ENCODE measurements around the gene ADAMTS9. TPM values are rescaled to one million over a fixed set of nuclear protein-coding genes. Genes with fewer than 3 reads are reported as not detected.
A peak's percentile ranks its signal among the peaks of the same experiment; 100 is the strongest.

Gene ADAMTS9
- total RNA-seq, 1 donor from 2014 or later = 15.1 TPM

DNA sequence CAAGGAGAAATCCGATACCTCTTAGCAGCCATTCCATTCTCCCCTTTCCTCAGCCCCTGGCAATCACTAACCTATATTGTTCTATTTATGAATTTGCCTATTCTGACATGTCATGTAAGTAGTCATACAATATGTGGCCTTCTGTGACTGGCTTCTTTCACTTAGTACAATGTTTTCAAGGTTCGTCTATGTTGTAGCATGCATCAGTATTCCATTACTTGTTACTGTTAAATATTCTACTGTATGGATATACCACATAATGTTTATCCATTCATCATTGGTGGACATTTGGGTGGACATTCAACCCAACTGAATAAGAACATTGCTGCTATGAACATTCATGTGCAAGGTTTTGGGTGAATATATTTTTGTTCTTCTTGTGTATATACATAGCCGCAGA is 23.4 kb downstream of the ADAMTS9 start:
- no peak for ATAC-seq
- intact Hi-C loops (cut with micrococcal nuclease) = no loop called here
- DNase-seq = no peak

DNA sequence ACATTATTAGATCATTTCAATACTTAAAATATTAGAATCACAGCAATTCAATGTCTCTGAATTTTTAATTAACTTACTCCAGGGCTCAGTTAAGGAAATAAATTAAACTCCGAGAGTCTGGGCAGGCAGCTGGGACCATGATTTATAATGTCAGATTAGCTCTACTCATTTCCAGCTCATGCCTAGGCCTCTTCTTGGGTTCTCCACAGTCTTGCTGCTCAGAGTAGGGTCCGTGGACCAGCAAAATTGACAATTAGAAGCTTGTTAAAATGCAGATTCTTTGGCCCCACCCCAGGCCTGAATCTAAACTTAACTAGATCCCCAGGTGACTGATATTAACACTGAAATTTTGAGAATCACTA is 28.2 kb downstream of the ADAMTS9 start:
- intact Hi-C loops (cut with micrococcal nuclease) = no loop called here
- ATAC-seq (no peak), DNase-seq (no peak)

DNA sequence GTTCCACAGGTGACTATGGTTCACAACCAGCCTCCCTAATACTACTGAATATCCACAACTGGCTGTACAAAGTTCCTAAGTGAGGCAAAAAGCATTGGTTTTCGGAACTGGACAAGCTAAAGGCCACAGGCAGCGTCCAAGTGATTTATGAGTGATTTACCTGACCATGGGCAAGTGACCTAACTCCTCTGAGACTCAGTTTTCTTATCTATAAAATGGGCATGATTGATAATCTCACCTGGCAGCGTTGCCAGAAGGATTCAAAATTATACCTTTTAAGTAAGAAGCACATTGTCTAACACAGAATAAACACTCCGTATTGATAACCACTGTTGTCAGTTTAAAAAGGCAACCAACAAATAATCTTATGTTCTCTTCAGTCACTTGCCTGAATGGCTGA is 29.8 kb downstream of the ADAMTS9 start:
- no peak for ATAC-seq
- intact Hi-C loops (cut with micrococcal nuclease) = no loop called here

DNA sequence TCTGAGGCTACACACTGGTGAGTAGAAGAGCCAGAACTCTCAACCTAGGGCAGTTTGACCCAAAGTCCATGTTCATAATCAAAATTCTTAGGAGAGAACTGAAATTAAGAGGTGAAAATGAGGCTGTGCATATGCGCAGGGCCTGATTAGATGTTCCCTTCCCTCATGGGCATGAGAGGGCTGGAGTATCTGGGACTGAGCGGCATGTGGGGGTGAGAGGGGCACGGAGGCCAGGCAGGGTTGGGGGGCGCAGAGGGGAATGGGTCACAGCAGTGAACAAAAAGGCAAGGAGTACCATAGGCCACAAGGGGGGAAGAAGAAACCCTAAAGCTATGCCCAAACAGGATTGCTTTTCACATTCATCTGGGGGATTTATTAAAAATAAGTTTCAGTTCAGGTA is 31.3 kb downstream of the ADAMTS9 start:
- ATAC-seq (no peak), DNase-seq (no peak)
- intact Hi-C loops (cut with micrococcal nuclease) = no loop called here

More for the DNA sequence above, 29.8 kb downstream of the ADAMTS9 start:
- DNase-seq = no peak

DNA sequence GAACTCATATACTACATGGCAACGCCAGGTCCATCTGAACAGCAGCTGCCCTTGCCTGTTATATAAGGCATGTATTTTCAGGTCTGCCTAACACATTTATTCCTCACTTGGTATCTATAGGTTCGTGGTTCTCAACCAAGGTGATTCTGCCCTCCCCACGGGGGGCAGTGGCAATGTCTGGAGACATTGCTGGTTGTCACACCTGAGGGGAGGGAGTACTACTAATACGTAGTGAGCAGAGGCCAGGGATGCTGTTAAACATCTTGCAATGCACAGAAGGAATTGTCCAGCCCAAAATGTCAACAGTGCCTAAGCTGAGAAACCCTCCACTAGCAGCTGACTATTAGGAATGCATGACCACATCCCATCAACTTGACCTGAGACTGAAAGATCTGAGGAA is 32.6 kb downstream of the ADAMTS9 start:
- ATAC-seq (no peak), DNase-seq (no peak)
- intact Hi-C loops (cut with micrococcal nuclease) = no loop called here

DNA sequence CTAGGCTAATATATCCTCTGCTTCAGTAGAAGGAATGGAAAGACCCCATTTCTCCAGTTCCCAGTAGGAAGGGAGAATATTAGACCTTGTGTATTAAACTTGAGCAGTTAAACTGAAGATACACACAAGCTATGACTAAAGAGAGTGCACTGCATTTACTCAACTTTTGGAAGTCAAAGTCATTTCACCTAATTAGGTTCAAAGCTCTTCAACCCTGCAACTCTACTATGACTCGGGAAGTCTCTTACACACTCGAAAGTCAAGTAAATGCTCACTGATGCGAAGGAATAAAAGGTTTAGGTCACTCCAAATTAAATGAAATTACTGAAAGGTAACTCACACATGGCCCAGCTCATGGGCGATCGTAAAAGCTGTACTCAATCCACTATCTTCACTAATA is 33.8 kb downstream of the ADAMTS9 start:
- intact Hi-C loops (cut with micrococcal nuclease) = no loop called here
- ATAC-seq (no peak), DNase-seq (no peak)

DNA sequence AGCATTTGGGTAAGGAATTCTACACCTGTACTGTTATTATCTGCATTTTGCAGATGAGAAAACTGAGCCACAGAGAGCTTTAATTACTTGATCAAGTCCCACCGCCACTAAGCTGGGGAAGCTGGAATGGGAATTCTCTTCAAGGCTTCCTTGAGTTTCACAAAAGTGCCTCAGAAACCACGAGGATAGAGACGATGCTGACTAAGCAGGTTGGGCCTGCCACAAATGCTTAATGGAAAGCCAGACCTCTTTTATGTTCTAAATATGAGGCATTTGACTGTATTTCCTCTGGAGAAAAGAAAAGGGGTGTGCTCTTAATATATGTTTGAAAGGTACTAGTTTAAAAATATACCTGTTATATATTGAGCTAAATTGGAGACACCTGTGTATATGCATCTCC is 34.7 kb downstream of the ADAMTS9 start:
- ATAC-seq (no peak), DNase-seq (no peak)
- intact Hi-C loops (cut with micrococcal nuclease) = no loop called here

DNA sequence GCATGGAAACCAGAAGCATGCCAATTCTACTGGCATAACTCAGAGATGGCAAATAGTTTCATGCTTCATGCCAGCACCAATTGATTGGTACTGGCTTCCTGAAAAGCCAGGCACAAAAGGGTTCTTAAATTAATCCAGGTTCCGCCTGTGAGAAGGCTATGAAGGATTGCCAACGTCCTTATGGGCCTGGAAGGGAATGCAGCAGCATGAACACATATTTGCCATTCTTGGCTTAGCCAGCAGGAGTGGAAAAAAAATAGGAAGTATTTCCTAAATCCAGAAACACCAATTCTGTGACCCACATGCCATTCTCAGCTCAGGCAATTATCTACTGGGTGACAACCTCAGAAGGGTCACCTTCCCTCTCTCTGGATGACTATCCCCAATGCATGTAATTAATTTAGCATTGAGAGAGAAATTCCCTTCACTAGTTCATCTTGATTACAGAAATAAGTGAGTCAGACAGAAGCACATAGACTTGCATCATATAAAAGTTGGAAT is 36.0 kb downstream of the ADAMTS9 start:
- peak; percentile 51 for ATAC-seq
- intact Hi-C loops (cut with micrococcal nuclease) = no loop called here
- no peak for DNase-seq

DNA sequence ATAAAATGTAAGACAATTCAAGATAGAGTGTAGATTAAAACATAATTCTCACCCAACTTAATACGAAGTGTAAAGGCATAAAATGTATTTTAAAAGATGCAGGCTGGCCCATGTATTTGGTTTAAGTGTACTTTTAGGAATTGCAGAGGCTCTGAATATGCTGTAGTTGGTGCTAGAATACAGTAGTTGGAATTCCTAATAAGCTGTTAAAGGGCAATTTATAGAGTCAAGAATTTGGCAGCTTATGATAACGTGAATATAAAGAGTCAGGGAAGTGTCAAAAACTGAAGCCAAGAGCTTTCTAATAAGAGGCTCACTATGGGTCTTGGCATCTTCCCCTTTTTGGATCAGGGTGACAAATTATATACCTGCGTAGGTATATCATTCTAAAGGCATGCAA is 36.5 kb downstream of the ADAMTS9 start:
- ATAC-seq (no peak), DNase-seq (no peak)
- intact Hi-C loops (cut with micrococcal nuclease) = no loop called here

DNA sequence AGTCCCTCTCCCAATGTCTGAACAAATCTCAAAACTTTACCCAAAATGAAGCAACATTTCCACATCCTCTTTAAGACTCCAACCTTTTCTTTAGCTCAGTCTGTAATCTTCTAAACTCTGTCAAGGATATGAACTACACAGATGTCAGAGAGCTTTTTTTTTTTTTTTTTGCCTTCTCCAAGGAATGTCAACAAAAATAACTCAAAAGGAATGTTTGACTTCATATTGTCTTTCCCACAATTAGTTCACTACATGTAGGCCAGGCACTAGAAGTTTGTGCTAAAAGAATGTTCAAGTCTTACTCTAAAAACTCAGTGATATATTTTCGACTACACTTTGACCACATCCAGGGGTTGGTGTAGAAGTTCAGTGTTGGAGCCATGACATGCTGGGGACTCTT is 37.1 kb downstream of the ADAMTS9 start:
- no peak for ATAC-seq
- intact Hi-C loops (cut with micrococcal nuclease) = no loop called here

DNA sequence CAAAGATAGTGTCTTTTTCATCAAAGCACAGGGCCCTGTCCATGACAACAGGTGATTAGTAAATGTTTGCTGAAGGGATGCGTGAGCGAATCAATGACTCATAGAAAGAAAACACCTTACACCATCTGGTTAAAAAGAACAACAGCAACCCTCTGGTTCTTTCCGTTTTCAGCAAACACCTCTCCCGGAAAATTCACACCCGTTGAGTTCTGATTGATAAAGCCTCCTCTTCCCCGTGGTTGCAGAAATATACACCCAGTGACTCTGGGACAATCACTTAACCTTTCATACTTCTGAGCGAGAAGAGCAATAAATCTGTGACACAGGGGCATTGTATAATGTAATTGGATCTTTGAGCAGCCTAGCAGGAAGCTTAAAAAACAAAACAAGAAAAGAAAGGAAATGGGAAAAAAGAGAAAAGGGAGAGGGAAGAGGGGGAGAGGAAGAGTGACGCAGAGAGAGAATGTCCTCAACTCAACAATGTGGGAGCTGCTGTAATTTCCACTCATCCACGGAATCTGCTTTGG is 37.6 kb downstream of the ADAMTS9 start:
- no peak for DNase-seq
- intact Hi-C loops (cut with micrococcal nuclease) = no loop called here
- ATAC-seq = no peak

More for the DNA sequence above, 37.1 kb downstream of the ADAMTS9 start:
- DNase-seq = no peak

DNA sequence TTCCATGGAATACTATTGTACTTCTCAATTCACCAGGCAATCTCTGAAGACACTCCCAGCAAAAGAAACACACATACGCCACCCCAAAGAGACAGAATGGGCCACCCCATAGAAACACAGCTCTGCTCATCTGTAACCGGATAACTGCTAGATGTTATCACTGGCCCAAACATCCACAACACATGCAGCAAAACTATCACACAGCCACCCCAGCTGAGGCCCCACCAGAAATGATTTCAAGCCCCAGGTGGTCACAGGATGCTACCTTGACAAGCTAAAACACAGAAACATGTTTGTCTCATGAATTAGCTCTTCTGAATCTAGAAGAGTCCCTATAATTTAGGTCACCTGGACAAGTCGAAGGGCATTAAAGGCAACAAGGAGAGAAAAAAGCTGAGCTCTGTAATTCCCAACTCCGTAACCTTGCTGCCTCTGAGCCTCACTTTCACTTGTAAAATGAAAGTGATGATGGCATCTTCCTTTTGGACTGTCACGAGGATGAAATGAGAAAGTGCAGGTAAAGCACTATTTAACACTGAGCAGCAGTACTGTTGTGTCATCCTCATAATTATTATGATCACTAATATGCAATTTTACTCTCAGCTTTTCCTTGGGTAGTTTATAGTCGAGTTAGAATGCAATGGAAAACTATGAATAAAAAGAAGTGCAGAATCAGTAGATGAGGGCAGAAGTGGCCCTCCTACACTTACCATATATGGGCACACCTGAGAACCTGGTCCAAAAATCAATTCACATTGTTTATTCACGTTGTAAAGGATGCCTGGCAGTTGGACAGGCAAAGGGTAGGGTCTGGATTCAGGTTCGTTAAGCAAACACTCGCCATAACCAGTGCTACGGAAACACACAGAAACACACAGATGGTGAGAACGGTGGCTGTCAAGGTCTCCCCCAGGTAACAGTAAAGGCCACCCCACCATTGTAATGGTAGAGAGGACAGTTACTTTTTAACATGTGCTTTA is 38.6 kb downstream of the ADAMTS9 start:
- ATAC-seq = no peak
- DNase-seq = no peak
- intact Hi-C loops (cut with micrococcal nuclease) = no loop called here

DNA sequence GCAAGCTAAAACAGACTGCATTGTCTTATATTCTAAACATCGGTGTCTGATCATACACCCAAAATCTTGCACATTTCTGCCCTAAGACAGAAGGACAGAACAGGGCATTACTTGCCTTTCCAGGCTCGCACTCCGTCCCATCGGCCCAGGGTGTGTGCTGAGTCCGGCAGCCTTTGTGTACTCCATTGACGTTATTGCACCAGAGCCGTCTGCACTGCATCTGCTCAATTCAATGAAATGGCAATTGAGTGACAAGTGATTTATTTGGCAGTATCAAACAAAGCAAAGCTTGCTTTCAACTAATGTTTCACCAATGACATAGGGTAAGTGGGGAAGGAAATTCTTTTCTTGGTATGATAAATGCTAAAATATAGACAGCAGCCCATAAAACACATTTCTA is 40.0 kb downstream of the ADAMTS9 start:
- DNase-seq (no peak), ATAC-seq (no peak)
- intact Hi-C loops (cut with micrococcal nuclease) = no loop called here

DNA sequence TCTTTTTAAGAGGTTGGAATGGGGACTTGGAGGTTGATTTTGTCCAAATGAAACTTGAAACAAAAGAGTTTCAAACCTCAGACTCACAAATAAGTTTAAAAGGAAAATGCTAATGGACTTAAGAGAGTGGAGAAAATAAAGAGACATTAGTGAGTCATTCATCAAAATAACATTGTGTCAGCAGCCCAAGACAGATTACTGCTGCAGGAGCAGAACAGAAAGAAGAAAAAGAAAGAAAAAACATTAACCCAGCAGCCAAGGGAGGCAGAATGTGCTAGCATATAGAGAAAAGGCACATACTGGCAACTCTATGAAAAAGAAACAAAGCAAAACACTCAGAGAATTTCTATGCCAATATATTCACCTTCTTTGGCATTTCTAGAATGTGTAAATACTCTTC is 42.6 kb downstream of the ADAMTS9 start:
- intact Hi-C loops (cut with micrococcal nuclease) = no loop called here
- ATAC-seq (no peak), DNase-seq (no peak)

DNA sequence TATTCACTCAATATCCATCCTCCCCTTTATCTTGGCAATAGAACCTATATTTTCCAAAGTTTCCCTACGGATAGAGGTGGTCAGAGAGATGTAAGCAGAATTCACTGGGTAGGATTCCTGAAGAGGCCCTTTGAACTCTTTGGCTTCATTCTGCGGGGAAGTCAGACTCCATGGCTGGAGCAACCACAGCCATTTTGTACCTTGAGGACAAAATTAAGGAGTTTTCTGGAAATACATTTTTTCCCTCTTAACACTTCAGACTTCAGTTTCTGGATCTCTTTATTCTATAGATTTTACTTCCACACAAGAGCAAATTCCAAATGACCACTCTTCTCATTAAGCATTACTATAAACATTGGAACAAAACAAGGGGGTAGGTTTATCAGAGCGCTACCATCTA is 43.3 kb downstream of the ADAMTS9 start:
- DNase-seq = no peak
- no peak for ATAC-seq
- intact Hi-C loops (cut with micrococcal nuclease) = no loop called here

DNA sequence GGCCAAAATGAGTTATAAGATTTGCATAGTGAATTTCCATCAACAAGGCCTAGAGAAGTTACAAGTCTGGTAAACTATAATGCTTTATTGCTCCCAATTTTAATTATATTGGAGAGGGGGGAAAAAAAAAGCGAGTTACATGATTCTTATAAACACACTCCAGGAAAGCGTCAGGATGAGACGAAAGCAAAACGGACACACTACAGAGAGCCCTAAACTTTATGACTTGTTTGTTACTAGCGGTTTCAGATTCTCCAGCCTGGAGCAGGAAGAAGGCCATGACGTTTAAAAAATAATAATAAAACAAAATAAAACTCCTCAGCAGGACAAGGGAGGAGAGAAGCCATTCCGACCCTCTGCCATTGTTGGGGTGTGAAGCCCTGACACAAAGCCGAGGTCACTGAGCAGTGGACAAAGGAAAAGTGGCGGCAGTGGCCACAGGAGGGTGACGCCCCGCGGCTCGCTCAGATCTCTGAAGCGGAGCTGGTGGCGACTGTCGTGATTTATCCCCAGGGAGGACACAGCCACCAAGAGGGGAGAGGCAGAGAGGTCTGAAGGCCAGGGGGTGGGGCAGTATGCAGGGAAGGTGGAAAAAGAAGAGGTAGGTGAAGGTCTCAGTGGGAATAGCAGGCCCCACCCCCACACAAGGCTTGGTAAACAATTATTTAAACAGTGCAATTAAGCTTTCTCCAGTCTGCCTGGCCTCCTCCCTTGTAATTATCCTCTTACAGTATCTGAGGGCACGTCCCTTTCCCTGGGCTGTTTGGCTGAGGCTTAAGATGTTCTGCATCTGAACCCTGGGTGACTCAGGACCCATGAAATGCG is 45.3 kb downstream of the ADAMTS9 start:
- DNase-seq = no peak
- intact Hi-C loops (cut with micrococcal nuclease) = no loop called here
- ATAC-seq = no peak

DNA sequence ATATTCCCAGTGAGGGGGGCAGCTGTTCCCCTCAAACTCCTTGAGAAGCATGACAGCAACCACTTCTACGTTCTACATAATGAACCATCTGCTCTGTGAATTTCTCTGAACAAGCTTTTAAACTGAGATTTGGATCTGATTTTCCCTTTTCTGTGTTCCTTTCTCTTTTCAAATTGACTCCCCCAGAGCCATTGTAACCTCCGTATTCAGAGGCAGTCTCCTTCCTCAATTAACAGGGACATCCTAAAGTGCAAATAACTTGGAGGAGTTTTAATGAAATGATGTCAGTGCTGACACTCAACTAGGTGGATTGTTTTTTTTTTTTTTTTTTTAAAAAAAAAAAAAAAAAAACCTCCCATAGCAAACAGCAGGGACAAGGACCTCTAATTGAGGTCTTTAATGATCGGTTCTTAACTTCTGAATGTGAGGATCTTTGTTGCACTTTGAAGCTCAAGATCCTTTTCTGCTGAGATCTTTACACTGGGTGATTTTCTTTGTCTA is 48.8 kb downstream of the ADAMTS9 start:
- no peak for DNase-seq
- ATAC-seq = no peak
- intact Hi-C loops (cut with micrococcal nuclease) = no loop called here

DNA sequence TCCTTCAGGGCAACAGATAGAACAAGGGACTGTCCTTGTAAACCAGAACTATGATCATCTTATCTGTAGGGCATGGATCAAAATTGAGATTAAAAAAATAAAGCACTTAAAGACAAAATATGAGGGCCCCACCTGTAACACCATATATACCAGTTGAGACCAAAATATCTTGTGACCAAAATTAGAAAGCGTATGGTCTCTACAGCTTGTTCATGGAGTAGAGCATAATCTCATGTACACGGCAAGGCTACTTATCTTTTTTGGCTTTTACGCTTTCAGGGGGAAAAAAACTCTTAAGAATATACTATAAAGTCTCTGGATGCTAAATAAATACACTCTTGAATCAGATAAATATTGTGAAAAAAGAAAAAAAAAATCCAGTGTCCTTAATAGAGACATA is 49.3 kb downstream of the ADAMTS9 start:
- no peak for DNase-seq
- ATAC-seq = no peak
- intact Hi-C loops (cut with micrococcal nuclease) = no loop called here

DNA sequence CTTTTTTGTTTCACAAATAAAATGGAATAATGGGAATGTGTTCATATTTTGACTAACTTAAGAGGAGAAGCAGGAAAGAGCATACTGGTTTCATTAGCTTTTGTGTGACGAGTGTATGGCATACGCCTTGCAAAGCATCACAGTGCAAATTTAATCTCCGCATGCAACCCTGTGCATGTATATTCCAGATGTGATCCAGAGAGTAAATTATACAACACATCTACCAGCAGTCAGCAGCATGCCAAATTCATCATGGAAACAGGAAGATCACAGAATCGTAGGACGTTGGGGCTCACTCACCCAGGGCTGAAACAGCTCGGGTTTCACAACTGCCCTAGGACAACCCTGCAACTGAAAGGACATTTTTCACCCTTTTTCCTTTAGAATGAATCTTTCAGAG is 53.4 kb downstream of the ADAMTS9 start:
- intact Hi-C loops (cut with micrococcal nuclease) = no loop called here
- ATAC-seq (no peak), DNase-seq (no peak)

DNA sequence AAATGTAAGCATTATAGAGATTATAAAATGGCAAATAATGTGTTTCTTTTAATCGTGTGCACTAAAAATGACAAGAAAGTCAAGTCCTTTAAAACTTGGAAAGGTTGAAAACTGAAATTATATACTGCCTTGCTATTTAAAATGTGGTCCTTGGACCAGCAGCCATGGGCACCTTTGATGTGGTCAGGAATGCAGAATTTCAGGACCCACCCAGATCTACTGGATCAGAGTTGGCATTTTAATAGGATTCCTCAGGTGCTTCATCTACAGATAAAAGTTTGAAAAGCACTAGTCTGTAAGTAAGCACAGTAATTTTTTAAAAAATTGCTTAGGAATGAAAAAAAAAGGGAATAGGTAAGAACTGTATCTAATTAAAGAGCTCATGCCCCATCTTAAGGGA is 55.8 kb downstream of the ADAMTS9 start:
- intact Hi-C loops (cut with micrococcal nuclease) = no loop called here
- no peak for DNase-seq
- ATAC-seq = no peak

Data from left ventricle myocardium superior (tissue), 1 donor.